Gastroesophageal sphincter (tissue), 4 donors: ENCODE measurements around the gene NEK9. TPM values are rescaled to one million over a fixed set of nuclear protein-coding genes. Genes with fewer than 3 reads are reported as not detected.

Experiments used
- ATAC-seq: fragments of 150-250 bp; one replicate; pipeline ENCODE4 v1.9.1; 2016; ENCODE audit warnings: mild to moderate bottlenecking, moderate library complexity
- H3K27ac ChIP-seq, 4 donors: fragments of 200-600 bp; sonication (generic) in 3 of 4; 1 replicate in 3 of 4; 2 replicates in 1 of 4; pipeline ENCODE4 v1.5.1; 2016 to 2019
- H3K27me3 ChIP-seq: fragments of 200-600 bp; sonication (generic); one replicate; pipeline ENCODE4 v1.5.1; 2019
- H3K36me3 ChIP-seq, 2 donors: fragments of 200-600 bp; sonication (generic); one replicate each; pipeline ENCODE4 v1.5.1; 2019; ENCODE audit warnings: control low read depth in 1 of 2
- H3K4me1 ChIP-seq, 3 donors: fragments of 200-600 bp; sonication (generic); 1 replicate in 2 of 3; 2 replicates in 1 of 3; pipeline ENCODE4 v1.5.1; 2016 to 2019; ENCODE audit warnings: control low read depth in 2 of 3
- H3K4me3 ChIP-seq, 2 donors: fragments of 200-600 bp; sonication (generic); one replicate each; pipeline ENCODE4 v1.5.1; 2019; ENCODE audit warnings: mild to moderate bottlenecking in 1 of 2, moderate library complexity in 1 of 2
- H3K9me3 ChIP-seq, 3 donors: fragments of 200-600 bp; sonication (generic); one replicate each; pipeline ENCODE4 v1.5.1; 2017 to 2019; ENCODE audit warnings: control low read depth in 2 of 3
- EP300 ChIP-seq: sonication (generic); formaldehyde crosslinking; IDR thresholded peaks from one replicate; pipeline ENCODE4 v1.6.1; 2017; ENCODE audit warnings: antibody characterized with exemption, mild to moderate bottlenecking
- POLR2A ChIP-seq, 2 donors: fragments of 450-650 bp; IDR thresholded peaks; one replicate each; pipeline ENCODE4 v1.6.1; 2017; ENCODE audit warnings: antibody characterized with exemption in 2 of 2, mild to moderate bottlenecking in 2 of 2, moderate library complexity in 1 of 2
- POLR2AphosphoS5 ChIP-seq: sonication (generic); formaldehyde crosslinking; IDR thresholded peaks from one replicate; pipeline ENCODE4 v1.6.1; 2017; ENCODE audit warnings: antibody characterized with exemption
- WGBS, 2 donors: methylation state at CpG; one replicate each; pipeline ENCODE4 v1.1.5; 2018; ENCODE audit warnings: low coverage in 1 of 2; 5-methylcytosine and 5-hydroxymethylcytosine counted together
- total RNA-seq, 4 donors: library from RNA; depleted of rRNA; stranded (reverse); fragments of >200 nt; gene quantifications; one replicate each; pipeline ENCODE4 v1.1.0, GENCODE V29; 2016
- TF ChIP-seq, protein P1 (sequence below), 4 experiments: fragments of 200-600 bp in 2 of 4; fragments of 450-650 bp in 2 of 4; sonication (generic) in 1 of 4; IDR thresholded peaks; one replicate each; pipeline ENCODE4 v1.5.1; 2017 to 2019; ENCODE audit warnings: antibody characterized with exemption in 4 of 4, mild to moderate bottlenecking in 2 of 4, moderate library complexity in 2 of 4

The NEK9 gene
- total RNA-seq, 4 donors from 2014 or later = 34.2 to 95.4 (median 85.9) TPM

DNA sequence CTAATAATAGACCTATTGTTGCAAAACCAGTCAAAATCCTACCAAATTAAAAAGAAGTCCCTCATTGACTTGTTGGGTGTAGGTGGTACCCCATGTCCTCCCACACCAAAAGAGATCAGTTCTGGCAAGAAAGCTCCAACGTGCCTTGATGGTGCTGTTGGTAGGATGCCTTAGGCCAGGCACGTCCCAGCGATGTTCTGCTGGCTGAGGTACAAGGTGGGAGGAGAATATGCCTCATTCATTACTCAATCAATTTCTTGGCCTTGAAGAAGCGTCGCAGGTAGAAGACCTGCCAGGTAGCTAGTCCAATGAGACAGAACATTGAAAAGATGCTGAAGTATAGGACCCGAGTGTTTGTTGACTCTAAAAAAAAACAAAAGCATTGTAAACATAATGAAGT lies 7.8 kb upstream of the NEK9 start:
- 63 to 80% methylated on average over 1 to 5 of the region's 6 CpGs for WGBS, 2 donors
- Histone ChIP-seq H3K27ac (no peak overlapping the region), H3K9me3 (no peaks in the 10 kb centered on the region)

DNA sequence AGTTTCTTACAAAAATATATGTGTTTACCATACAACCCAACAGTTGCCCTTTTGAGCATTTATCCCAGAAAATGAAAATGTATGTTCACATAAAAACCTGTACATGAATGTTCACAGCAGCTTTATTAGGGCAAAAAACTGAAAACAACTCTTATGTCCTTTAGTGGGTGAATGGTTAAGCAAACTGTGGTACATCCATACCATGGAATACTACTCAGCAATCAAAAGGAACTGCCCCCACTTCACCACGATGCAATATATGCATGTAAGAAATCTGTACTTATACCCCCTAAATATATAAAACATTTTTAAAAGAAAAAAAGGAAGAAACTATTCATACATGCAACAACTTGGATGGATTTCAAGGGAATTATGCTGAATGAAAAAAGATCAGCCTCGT lies 6.7 kb upstream of the NEK9 start:
- TF ChIP-seq POLR2A (IDR thresholded peaks at IDR 0.05) (no peak), POLR2AphosphoS5 (no peak), EP300 (no peak)
- TF ChIP-seq, protein P1, sequence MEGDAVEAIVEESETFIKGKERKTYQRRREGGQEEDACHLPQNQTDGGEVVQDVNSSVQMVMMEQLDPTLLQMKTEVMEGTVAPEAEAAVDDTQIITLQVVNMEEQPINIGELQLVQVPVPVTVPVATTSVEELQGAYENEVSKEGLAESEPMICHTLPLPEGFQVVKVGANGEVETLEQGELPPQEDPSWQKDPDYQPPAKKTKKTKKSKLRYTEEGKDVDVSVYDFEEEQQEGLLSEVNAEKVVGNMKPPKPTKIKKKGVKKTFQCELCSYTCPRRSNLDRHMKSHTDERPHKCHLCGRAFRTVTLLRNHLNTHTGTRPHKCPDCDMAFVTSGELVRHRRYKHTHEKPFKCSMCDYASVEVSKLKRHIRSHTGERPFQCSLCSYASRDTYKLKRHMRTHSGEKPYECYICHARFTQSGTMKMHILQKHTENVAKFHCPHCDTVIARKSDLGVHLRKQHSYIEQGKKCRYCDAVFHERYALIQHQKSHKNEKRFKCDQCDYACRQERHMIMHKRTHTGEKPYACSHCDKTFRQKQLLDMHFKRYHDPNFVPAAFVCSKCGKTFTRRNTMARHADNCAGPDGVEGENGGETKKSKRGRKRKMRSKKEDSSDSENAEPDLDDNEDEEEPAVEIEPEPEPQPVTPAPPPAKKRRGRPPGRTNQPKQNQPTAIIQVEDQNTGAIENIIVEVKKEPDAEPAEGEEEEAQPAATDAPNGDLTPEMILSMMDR (IDR thresholded peaks at IDR 0.05) = no peak
- peaks cover 0 to 49% of the 10 kb centered on the region in 2 donors for H3K36me3 ChIP-seq
- no peaks in the 10 kb centered on the region for H3K9me3 ChIP-seq
- peak overlapping the region in 1 of 4 donors; percentile 55 for H3K27ac ChIP-seq
- H3K27me3 ChIP-seq = no peaks in the 10 kb centered on the region
- no peak for ATAC-seq
- no peak overlapping the region for H3K4me3 ChIP-seq
- H3K4me1 ChIP-seq = peaks cover 5 to 30% (median 5%) of the 10 kb centered on the region in 3 donors
- 71 to 88% methylated on average over 2 of the region's 2 CpGs for WGBS, 2 donors

More for the DNA sequence above, 7.8 kb upstream of the NEK9 start:
- no peak overlapping the region for H3K4me3 ChIP-seq
- H3K27me3 ChIP-seq = no peaks in the 10 kb centered on the region
- TF ChIP-seq POLR2AphosphoS5 = no peak
- TF ChIP-seq, protein P1 (IDR thresholded peaks at IDR 0.05) = no peak
- no peak for TF ChIP-seq POLR2A (IDR thresholded peaks at IDR 0.05)
- no peak for TF ChIP-seq EP300
- H3K4me1 ChIP-seq = peaks cover 5 to 30% (median 5%) of the 10 kb centered on the region in 3 donors
- no peak for ATAC-seq
- peaks cover 0 to 47% of the 10 kb centered on the region in 2 donors for H3K36me3 ChIP-seq

DNA sequence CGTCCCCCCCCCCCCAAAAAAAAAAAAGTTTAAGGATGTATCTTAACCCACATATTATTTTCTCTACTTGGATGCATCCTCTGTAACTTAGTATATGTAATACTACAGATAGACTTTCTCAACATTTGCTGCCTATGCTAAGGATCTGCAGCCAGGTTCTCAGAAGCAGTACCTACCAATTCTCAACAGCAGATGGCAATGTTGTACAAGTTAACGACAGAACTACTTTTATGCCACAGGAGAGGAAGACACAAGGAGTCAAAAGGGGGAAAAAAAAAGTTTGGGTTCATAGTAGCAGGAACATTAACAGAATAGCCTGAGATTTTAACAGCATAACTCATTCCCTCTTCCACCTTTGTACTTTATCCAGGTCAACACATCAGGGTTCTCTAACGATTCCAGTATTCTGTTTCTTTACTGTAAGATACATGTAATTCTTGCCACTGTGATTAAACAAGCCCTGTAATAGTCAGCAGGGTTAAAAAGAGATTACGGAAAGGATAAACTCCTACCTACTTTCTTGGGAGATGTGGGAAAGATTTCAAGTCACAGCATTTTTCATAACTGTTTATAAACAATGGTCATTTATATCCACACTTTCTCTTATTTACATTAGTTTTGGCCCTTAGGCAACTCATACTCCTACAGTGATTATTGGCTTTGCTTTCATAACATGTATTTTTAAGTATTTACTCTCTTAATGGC lies 5.7 kb upstream of the NEK9 start:
- TF ChIP-seq, protein P1 (IDR thresholded peaks at IDR 0.05) = peak; percentile 46 to 95 (median 85)
- TF ChIP-seq POLR2AphosphoS5 = peak; percentile 22
- no peak for TF ChIP-seq EP300
- no peak for TF ChIP-seq POLR2A (IDR thresholded peaks at IDR 0.05)
- peak overlapping the region in 3 of 4 donors; percentile 29 to 62 (median 55) for H3K27ac ChIP-seq
- peaks cover 0 to 31% (median 0%) of the 10 kb centered on the region in 3 donors for H3K4me1 ChIP-seq
- peak; percentile 78 for ATAC-seq
- H3K27me3 ChIP-seq = no peaks in the 10 kb centered on the region
- peaks cover 0 to 49% of the 10 kb centered on the region in 2 donors for H3K36me3 ChIP-seq
- WGBS, 2 donors = 16 to 30% methylated on average over 4 of the region's 4 CpGs
- no peaks in the 10 kb centered on the region for H3K9me3 ChIP-seq
- no peak overlapping the region for H3K4me3 ChIP-seq

DNA sequence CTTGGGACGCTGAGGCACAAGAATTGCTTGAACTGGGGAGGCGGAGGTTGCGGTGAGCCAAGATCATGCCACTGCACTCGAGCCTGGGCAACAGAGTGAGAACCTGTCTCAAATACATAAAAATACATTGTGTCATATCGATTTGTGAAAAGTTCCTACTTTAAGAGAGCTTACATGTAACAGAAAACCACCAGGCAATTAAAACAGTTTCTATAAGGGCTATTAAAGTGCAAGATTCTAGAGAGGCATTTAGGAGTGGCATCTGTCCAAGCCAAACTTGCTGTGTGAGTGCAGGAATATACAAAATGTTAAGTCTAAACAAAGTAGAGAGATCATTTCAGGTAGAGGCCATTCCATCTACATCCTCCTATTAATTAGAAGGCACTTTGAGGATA lies 1.7 kb upstream of the NEK9 start:
- Histone ChIP-seq H3K36me3 (peaks cover 0 to 23% of the 10 kb centered on the region in 2 donors), H3K4me1 (peaks cover 0 to 62% (median 5%) of the 10 kb centered on the region in 3 donors), H3K9me3 (no peaks in the 10 kb centered on the region), H3K4me3 (no peak overlapping the region), H3K27me3 (no peaks in the 10 kb centered on the region), H3K27ac (no peak overlapping the region)
- 83% methylated on average over 1 of the region's 5 CpGs; no CpG with 5 or more reads in 1 of the 2 donors for WGBS, 2 donors
- no peak for TF ChIP-seq POLR2A (IDR thresholded peaks at IDR 0.05)
- TF ChIP-seq, protein P1 (IDR thresholded peaks at IDR 0.05) = no peak
- TF ChIP-seq POLR2AphosphoS5 = no peak
- no peak for TF ChIP-seq EP300
- ATAC-seq = no peak
